ENCODE measurements around the gene FOXF2. TPM values are rescaled to one million over a fixed set of nuclear protein-coding genes. Genes with fewer than 3 reads are reported as not detected.

Gene FOXF2
- total and polyA plus RNA-seq, 4 donors: 8.3 to 22.9 (median 14.3) TPM

DNA sequence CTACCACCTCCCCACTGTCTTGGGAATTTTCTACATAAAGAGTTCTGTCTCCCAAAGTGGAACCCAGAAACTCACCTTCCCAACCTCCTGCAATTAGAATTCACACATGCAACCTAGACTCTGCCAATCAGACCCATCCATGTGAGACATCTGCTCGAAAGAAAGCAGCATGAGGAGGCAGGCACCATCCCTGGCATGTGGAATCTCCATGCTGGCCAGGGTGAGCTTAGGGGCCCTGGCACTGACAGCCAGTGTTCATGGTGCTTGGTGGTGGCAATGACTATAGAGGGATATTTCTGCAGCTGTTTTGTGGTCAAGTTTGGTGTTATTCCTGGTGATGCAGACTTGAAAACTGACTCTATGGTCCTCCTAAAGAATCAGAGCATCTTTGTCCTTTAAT is 17.4 kb upstream of the FOXF2 start:
- ATAC-seq (ENCODE audit: insufficient read depth, low FRiP score) (no peak), DNase-seq (no peak)
- H3K27ac ChIP-seq (ENCODE audit: low read depth in 1 of 2, low read length in 1 of 2): no peak overlapping the region
- H3K9ac ChIP-seq (ENCODE audit: insufficient read depth in 1 of 2, low read length in 2 of 2): no peak overlapping the region
- H3K4me1 ChIP-seq (ENCODE audit: control insufficient read depth in 5 of 5, insufficient read depth in 5 of 5, low read length in 5 of 5): peaks cover 0 to 6% (median 0%) of the 10 kb centered on the region in 5 donors
- peaks cover 0 to 10% (median 0%) of the 10 kb centered on the region in 4 donors for H3K36me3 ChIP-seq (ENCODE audit: control insufficient read depth in 4 of 4, insufficient read depth in 4 of 4, low read length in 4 of 4)
- WGBS, 2 donors: 70 to 82% methylated on average over 1 of the region's 1 CpG
- no peak overlapping the region for H3K4me3 ChIP-seq
- TF ChIP-seq, protein P1, sequence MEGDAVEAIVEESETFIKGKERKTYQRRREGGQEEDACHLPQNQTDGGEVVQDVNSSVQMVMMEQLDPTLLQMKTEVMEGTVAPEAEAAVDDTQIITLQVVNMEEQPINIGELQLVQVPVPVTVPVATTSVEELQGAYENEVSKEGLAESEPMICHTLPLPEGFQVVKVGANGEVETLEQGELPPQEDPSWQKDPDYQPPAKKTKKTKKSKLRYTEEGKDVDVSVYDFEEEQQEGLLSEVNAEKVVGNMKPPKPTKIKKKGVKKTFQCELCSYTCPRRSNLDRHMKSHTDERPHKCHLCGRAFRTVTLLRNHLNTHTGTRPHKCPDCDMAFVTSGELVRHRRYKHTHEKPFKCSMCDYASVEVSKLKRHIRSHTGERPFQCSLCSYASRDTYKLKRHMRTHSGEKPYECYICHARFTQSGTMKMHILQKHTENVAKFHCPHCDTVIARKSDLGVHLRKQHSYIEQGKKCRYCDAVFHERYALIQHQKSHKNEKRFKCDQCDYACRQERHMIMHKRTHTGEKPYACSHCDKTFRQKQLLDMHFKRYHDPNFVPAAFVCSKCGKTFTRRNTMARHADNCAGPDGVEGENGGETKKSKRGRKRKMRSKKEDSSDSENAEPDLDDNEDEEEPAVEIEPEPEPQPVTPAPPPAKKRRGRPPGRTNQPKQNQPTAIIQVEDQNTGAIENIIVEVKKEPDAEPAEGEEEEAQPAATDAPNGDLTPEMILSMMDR (IDR thresholded peaks at IDR 0.05; ENCODE audit: control extremely low read depth, extremely low read depth): no peak
- H3K9me3 ChIP-seq (ENCODE audit: control insufficient read depth in 4 of 4, insufficient read depth in 3 of 4, low read length in 3 of 4): peaks cover 0 to 10% (median 5%) of the 10 kb centered on the region in 4 donors
- H3K27me3 ChIP-seq (ENCODE audit: control insufficient read depth in 3 of 3, insufficient read depth in 3 of 3, low read length in 2 of 3): peaks cover 5 to 23% (median 11%) of the 10 kb centered on the region in 3 donors

DNA sequence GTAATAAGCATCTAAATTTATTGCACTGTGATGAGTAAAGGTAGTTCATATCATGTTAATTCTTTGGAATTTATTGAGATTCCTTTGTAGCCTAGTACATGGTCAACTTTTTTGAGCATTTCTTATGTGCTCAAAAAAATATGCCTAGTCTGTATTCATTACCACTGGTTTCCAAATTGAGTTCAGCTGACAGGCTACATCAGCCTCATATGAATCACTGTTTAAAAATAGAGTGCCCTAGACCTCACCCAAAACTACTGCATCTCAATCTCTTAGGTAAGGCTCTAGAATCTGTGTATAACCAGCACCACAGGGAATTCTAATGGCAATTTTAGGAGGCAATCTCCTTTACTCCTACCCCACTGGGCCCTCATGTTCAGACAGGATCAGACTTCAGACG is 16.7 kb upstream of the FOXF2 start:
- Histone ChIP-seq H3K27ac (ENCODE audit: low read depth in 1 of 2, low read length in 1 of 2) (no peak overlapping the region), H3K27me3 (ENCODE audit: control insufficient read depth in 3 of 3, insufficient read depth in 3 of 3, low read length in 2 of 3) (peaks cover 9 to 30% (median 11%) of the 10 kb centered on the region in 3 donors), H3K4me1 (ENCODE audit: control insufficient read depth in 5 of 5, insufficient read depth in 5 of 5, low read length in 5 of 5) (peaks cover 0 to 1% (median 0%) of the 10 kb centered on the region in 5 donors), H3K9ac (ENCODE audit: insufficient read depth in 1 of 2, low read length in 2 of 2) (no peak overlapping the region), H3K4me3 (no peak overlapping the region), H3K36me3 (ENCODE audit: control insufficient read depth in 4 of 4, insufficient read depth in 4 of 4, low read length in 4 of 4) (peaks cover 0 to 10% (median 0%) of the 10 kb centered on the region in 4 donors), H3K9me3 (ENCODE audit: control insufficient read depth in 4 of 4, insufficient read depth in 3 of 4, low read length in 3 of 4) (peaks cover 0 to 10% (median 5%) of the 10 kb centered on the region in 4 donors)
- no peak for ATAC-seq (ENCODE audit: insufficient read depth, low FRiP score)
- no peak for DNase-seq
- TF ChIP-seq, protein P1 (IDR thresholded peaks at IDR 0.05; ENCODE audit: control extremely low read depth, extremely low read depth): no peak
- WGBS, 2 donors: 84 to 94% methylated on average over 1 of the region's 1 CpG

DNA sequence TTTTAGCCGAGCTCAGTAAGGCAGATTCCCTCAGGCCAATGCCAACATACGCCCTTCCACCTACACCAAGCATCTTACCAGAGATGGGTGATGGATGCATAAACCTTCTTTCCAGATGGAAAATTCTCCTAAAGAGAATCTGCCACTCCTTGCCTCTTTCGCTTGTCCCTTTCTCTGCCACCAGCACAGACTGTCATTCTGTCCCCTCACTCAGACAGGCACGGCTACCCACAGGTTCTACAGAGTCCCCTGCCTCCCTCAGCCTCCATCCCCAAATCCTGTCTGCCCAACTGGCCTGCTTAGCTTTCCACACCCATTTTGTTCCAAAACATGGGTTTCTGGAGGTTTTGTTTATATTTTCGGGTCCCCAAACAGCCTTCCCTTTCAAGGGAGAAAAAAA is 12.7 kb upstream of the FOXF2 start:
- ATAC-seq (ENCODE audit: insufficient read depth, low FRiP score) (no peak), DNase-seq (no peak)
- H3K27me3 ChIP-seq (ENCODE audit: control insufficient read depth in 3 of 3, insufficient read depth in 3 of 3, low read length in 2 of 3): peaks cover 11 to 63% (median 30%) of the 10 kb centered on the region in 3 donors
- H3K4me3 ChIP-seq: no peak overlapping the region
- H3K9me3 ChIP-seq (ENCODE audit: control insufficient read depth in 4 of 4, insufficient read depth in 3 of 4, low read length in 3 of 4): peaks cover 0 to 5% (median 4%) of the 10 kb centered on the region in 4 donors
- peaks cover 0 to 18% (median 3%) of the 10 kb centered on the region in 5 donors for H3K4me1 ChIP-seq (ENCODE audit: control insufficient read depth in 5 of 5, insufficient read depth in 5 of 5, low read length in 5 of 5)
- TF ChIP-seq, protein P1 (IDR thresholded peaks at IDR 0.05; ENCODE audit: control extremely low read depth, extremely low read depth): no peak
- no peak overlapping the region for H3K27ac ChIP-seq (ENCODE audit: low read depth in 1 of 2, low read length in 1 of 2)
- H3K9ac ChIP-seq (ENCODE audit: insufficient read depth in 1 of 2, low read length in 2 of 2): no peak overlapping the region
- WGBS, 2 donors: 59 to 68% methylated on average over 5 of the region's 5 CpGs
- H3K36me3 ChIP-seq (ENCODE audit: control insufficient read depth in 4 of 4, insufficient read depth in 4 of 4, low read length in 4 of 4): peaks cover 0 to 4% (median 0%) of the 10 kb centered on the region in 4 donors

DNA sequence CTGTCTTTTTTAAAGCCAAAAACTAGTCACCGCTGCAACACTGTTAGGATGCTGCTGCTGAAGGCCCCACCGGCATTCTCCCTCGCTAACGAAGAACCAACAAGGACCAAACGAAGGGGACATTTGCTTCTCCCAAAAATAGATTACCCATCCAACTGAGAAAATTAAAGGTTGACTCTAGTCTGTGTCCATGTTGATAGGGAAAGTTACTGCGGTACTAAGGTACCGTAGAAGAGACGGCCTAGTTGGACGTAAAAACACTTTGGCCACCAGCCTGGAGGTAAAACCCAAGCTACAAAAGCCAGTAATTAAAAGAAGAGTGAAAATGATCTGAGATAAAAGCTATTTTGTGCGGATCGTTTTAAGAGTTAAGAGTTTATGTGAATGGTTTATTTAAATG is 11.8 kb upstream of the FOXF2 start:
- H3K9ac ChIP-seq (ENCODE audit: insufficient read depth in 1 of 2, low read length in 2 of 2): no peak overlapping the region
- 34 to 44% methylated on average over 11 of the region's 11 CpGs for WGBS, 2 donors
- TF ChIP-seq, protein P1 (IDR thresholded peaks at IDR 0.05; ENCODE audit: control extremely low read depth, extremely low read depth): no peak
- no peaks in the 10 kb centered on the region for H3K36me3 ChIP-seq (ENCODE audit: control insufficient read depth in 4 of 4, insufficient read depth in 4 of 4, low read length in 4 of 4)
- no peak for ATAC-seq (ENCODE audit: insufficient read depth, low FRiP score)
- H3K9me3 ChIP-seq (ENCODE audit: control insufficient read depth in 4 of 4, insufficient read depth in 3 of 4, low read length in 3 of 4): peaks cover 0 to 2% (median 0%) of the 10 kb centered on the region in 4 donors
- H3K4me3 ChIP-seq: no peak overlapping the region
- peaks cover 0 to 21% (median 3%) of the 10 kb centered on the region in 5 donors for H3K4me1 ChIP-seq (ENCODE audit: control insufficient read depth in 5 of 5, insufficient read depth in 5 of 5, low read length in 5 of 5)
- DNase-seq: no peak
- no peak overlapping the region for H3K27ac ChIP-seq (ENCODE audit: low read depth in 1 of 2, low read length in 1 of 2)
- H3K27me3 ChIP-seq (ENCODE audit: control insufficient read depth in 3 of 3, insufficient read depth in 3 of 3, low read length in 2 of 3): peaks cover 11 to 65% (median 30%) of the 10 kb centered on the region in 3 donors

Measured in lung (tissue), 12 donors.